Epithelial cell of prostate (primary cell): ENCODE results near the gene DPP4.
A peak's percentile ranks its signal among the peaks of the same experiment; 100 is the strongest.

Experiments used
- DNase-seq: peaks from one replicate; pipeline ENCODE4 v3.0.0-alpha.2; 2011; ENCODE audit warnings: low read depth, low spot score
- H3K27ac ChIP-seq: fragments of 450-650 bp; 2 replicates; pipeline ENCODE4 v1.5.1; 2017; ENCODE audit warnings: mild to moderate bottlenecking

DPP4 gene

GRCh38 chr2:162086904-162087303 lies 12.9 kb upstream of the DPP4 start:
- peak overlapping the region; percentile 55 for H3K27ac ChIP-seq
- no peak for DNase-seq

GRCh38 chr2:162085090-162085891 lies 11.3 kb upstream of the DPP4 start:
- DNase-seq: no peak
- H3K27ac ChIP-seq: peak overlapping the region; percentile 55

GRCh38 chr2:162084536-162084935 lies 10.5 kb upstream of the DPP4 start:
- no peak overlapping the region for H3K27ac ChIP-seq
- DNase-seq: no peak

- DNase-seq: no peak
- no peak overlapping the region for H3K27ac ChIP-seq
Measured at GRCh38 chr2:162082681-162083080, 8.7 kb upstream of the DPP4 start.

GRCh38 chr2:162082036-162082435 lies 8.0 kb upstream of the DPP4 start:
- no peak overlapping the region for H3K27ac ChIP-seq
- no peak for DNase-seq

GRCh38 chr2:162079514-162079913 lies 5.5 kb upstream of the DPP4 start:
- no peak overlapping the region for H3K27ac ChIP-seq
- no peak for DNase-seq

- no peak for DNase-seq
- no peak overlapping the region for H3K27ac ChIP-seq
Measured at GRCh38 chr2:162075689-162076132, 1.7 kb upstream of the DPP4 start.

- H3K27ac ChIP-seq: no peak overlapping the region
- DNase-seq: no peak
Measured at GRCh38 chr2:162074928-162075688, 1.1 kb upstream of the DPP4 start.

- no peak overlapping the region for H3K27ac ChIP-seq
- DNase-seq: no peak
Measured at GRCh38 chr2:162074632-162074895, 549 bp upstream of the DPP4 start.

- DNase-seq: no peak
- H3K27ac ChIP-seq: no peak overlapping the region
Measured at GRCh38 chr2:162072976-162073887, 783 bp downstream of the DPP4 start.

- H3K27ac ChIP-seq: no peak overlapping the region
Measured at GRCh38 chr2:162072181-162072702, 1.8 kb downstream of the DPP4 start.

GRCh38 chr2:162071001-162071400 lies 3.0 kb downstream of the DPP4 start:
- DNase-seq: no peak
- H3K27ac ChIP-seq: no peak overlapping the region

More at GRCh38 chr2:162072181-162072702, 1.8 kb downstream of the DPP4 start:
- no peak for DNase-seq

- DNase-seq: no peak
- H3K27ac ChIP-seq: no peak overlapping the region
Measured at GRCh38 chr2:162070228-162070936, 3.6 kb downstream of the DPP4 start.

- no peak for DNase-seq
- H3K27ac ChIP-seq: no peak overlapping the region
Measured at GRCh38 chr2:162069267-162069903, 4.6 kb downstream of the DPP4 start.

GRCh38 chr2:162067596-162067995 lies 6.4 kb downstream of the DPP4 start:
- DNase-seq: no peak
- no peak overlapping the region for H3K27ac ChIP-seq

- DNase-seq: no peak
- no peak overlapping the region for H3K27ac ChIP-seq
Measured at GRCh38 chr2:162065767-162066166, 8.2 kb downstream of the DPP4 start.

- no peak for DNase-seq
- H3K27ac ChIP-seq: no peak overlapping the region
Measured at GRCh38 chr2:162063899-162064298, 10.1 kb downstream of the DPP4 start.

- no peak overlapping the region for H3K27ac ChIP-seq
- DNase-seq: no peak
Measured at GRCh38 chr2:162063281-162063680, 10.7 kb downstream of the DPP4 start.

GRCh38 chr2:162062559-162062958 lies 11.5 kb downstream of the DPP4 start:
- H3K27ac ChIP-seq: no peak overlapping the region
- DNase-seq: no peak
